H4 (cell line): ENCODE measurements around the gene POLR1B. TPM values are rescaled to one million over a fixed set of nuclear protein-coding genes. Genes with fewer than 3 reads are reported as not detected.
"Not testable (repeated sequence)": the region's sequence is repeated elsewhere in the genome, so short reads cannot be mapped to it uniquely, and the experiment has no call there.

Experiments
- DNase-seq: peaks from one replicate; pipeline ENCODE4 v3.0.0-alpha.2; 2015; ENCODE audit warnings: low spot score
- total RNA-seq: library from RNA; depleted of rRNA; stranded (reverse); fragments of >200 nt; shearing (Covaris generic); gene quantifications from 2 replicates; pipeline ENCODE4 v1.2.3, GENCODE V29; 2014; rRNA removed

The POLR1B gene
- total RNA-seq = 29.3 and 31.6 TPM in 2 replicates

GRCh38 chr2:112542123-112542983, at the start of gene POLR1B:
POLR1B (plus strand) TSS chr2:112542465; CDS start chr2:112542495, 30 bp downstream.
- DNase-seq = peak; percentile 88

- DNase-seq = no peak
These were observed 49.2 kb upstream of the POLR1B start for GRCh38 chr2:112493048-112493447.

- DNase-seq = no peak
These were observed 48.2 kb upstream of the POLR1B start for GRCh38 chr2:112493858-112494648.

GRCh38 chr2:112494828-112495227, 47.4 kb upstream of the POLR1B start:
- no peak for DNase-seq

- not testable (repeated sequence) for DNase-seq
These were observed 46.4 kb upstream of the POLR1B start for GRCh38 chr2:112495878-112496277.

GRCh38 chr2:112500850-112501484, 41.3 kb upstream of the POLR1B start:
- DNase-seq = not testable (repeated sequence)

- not testable (repeated sequence) for DNase-seq
These were observed 32.8 kb upstream of the POLR1B start for GRCh38 chr2:112509239-112509998.

GRCh38 chr2:112516801-112517200, 25.5 kb upstream of the POLR1B start:
- no peak for DNase-seq

GRCh38 chr2:112518807-112519206, 23.5 kb upstream of the POLR1B start:
- DNase-seq = no peak

GRCh38 chr2:112519506-112519905, 22.8 kb upstream of the POLR1B start:
- DNase-seq = no peak

- no peak for DNase-seq
These were observed 22.0 kb upstream of the POLR1B start for GRCh38 chr2:112520234-112520783.

- DNase-seq = no peak
These were observed 18.9 kb upstream of the POLR1B start for GRCh38 chr2:112523291-112523777.

GRCh38 chr2:112524276-112524675, 18.0 kb upstream of the POLR1B start:
- not testable (repeated sequence) for DNase-seq

- DNase-seq = no peak
These were observed 13.7 kb upstream of the POLR1B start for GRCh38 chr2:112528541-112528940.

GRCh38 chr2:112529757-112530156, 12.5 kb upstream of the POLR1B start:
- DNase-seq = no peak

GRCh38 chr2:112530728-112531127, 11.5 kb upstream of the POLR1B start:
- DNase-seq = no peak

GRCh38 chr2:112534826-112535225, 7.4 kb upstream of the POLR1B start:
- DNase-seq = no peak

- not testable (repeated sequence) for DNase-seq
These were observed 5.6 kb upstream of the POLR1B start for GRCh38 chr2:112536665-112537064.

- DNase-seq = no peak
These were observed 3.0 kb upstream of the POLR1B start for GRCh38 chr2:112539306-112539705.

- no peak for DNase-seq
These were observed 1.4 kb upstream of the POLR1B start for GRCh38 chr2:112540906-112541305.
